IPS DF 4.7 (cell line): ENCODE measurements around the gene MYADML2.
"Not testable (repeated sequence)": the region's sequence is repeated elsewhere in the genome, so short reads cannot be mapped to it uniquely, and the experiment has no call there.

Experiments
- DNase-seq: peaks from one replicate; pipeline ENCODE4 v3.0.0-alpha.2; 2013; ENCODE audit warnings: low spot score; ENCODE audit errors: extremely low read depth

The MYADML2 gene

GRCh38 chr17:81947189-81947588 lies at the start of gene MYADML2:
TSS of gene MYADML2 (minus strand) at chr17:81947233. CDS start at chr17:81941741, 5,492 bp downstream.
- no peak for DNase-seq

- DNase-seq: no peak
Observed at GRCh38 chr17:81996232-81996756, 49.3 kb upstream of the MYADML2 start.

- no peak for DNase-seq
Observed at GRCh38 chr17:81995463-81996231, 48.6 kb upstream of the MYADML2 start.

- DNase-seq: no peak
Observed at GRCh38 chr17:81994593-81995462, 47.8 kb upstream of the MYADML2 start.

- DNase-seq: no peak
Observed at GRCh38 chr17:81993729-81994592, 46.9 kb upstream of the MYADML2 start.

GRCh38 chr17:81992306-81993102 lies 45.5 kb upstream of the MYADML2 start:
- no peak for DNase-seq

- DNase-seq: no peak
Observed at GRCh38 chr17:81991684-81992305, 44.8 kb upstream of the MYADML2 start.

GRCh38 chr17:81990836-81991683 lies 44.0 kb upstream of the MYADML2 start:
- DNase-seq: no peak

GRCh38 chr17:81987161-81987770 lies 40.2 kb upstream of the MYADML2 start:
- DNase-seq: no peak

GRCh38 chr17:81986606-81987005 lies 39.6 kb upstream of the MYADML2 start:
- no peak for DNase-seq

GRCh38 chr17:81984773-81985410 lies 37.9 kb upstream of the MYADML2 start:
- no peak for DNase-seq

GRCh38 chr17:81983639-81984373 lies 36.8 kb upstream of the MYADML2 start:
- no peak for DNase-seq

GRCh38 chr17:81983011-81983638 lies 36.1 kb upstream of the MYADML2 start:
- no peak for DNase-seq

- DNase-seq: not testable (repeated sequence)
Observed at GRCh38 chr17:81981511-81981910, 34.5 kb upstream of the MYADML2 start.

- DNase-seq: no peak
Observed at GRCh38 chr17:81980707-81981343, 33.8 kb upstream of the MYADML2 start.

- DNase-seq: no peak
Observed at GRCh38 chr17:81980122-81980521, 33.1 kb upstream of the MYADML2 start.
